ENCODE data around the gene MRPL52.

MRPL52 gene
- long read RNA-seq, transcript MRPL52-203 (5 exons, 1,111 nt) = major isoform, 15 of 29 reads
- long read RNA-seq, transcript MRPL52-202 (5 exons, 1,118 nt) = minor isoform, 10 of 29 reads
- long read RNA-seq, partial matches to known transcripts = 0 of 29 reads
- long read RNA-seq, other reads (novel, unspliced or antisense) = 2 of 29 reads

- TF ChIP-seq SPI1 (IDR thresholded peaks at IDR 0.05; ENCODE audit: borderline replicate concordance, low read depth) (no peak), GABPA (IDR thresholded peaks at IDR 0.05; ENCODE audit: low read depth) (peak; percentile 59), POLR2AphosphoS5 (IDR thresholded peaks at IDR 0.05; ENCODE audit: low read depth) (peak; percentile 61)
- TF ChIP-seq, protein P1, sequence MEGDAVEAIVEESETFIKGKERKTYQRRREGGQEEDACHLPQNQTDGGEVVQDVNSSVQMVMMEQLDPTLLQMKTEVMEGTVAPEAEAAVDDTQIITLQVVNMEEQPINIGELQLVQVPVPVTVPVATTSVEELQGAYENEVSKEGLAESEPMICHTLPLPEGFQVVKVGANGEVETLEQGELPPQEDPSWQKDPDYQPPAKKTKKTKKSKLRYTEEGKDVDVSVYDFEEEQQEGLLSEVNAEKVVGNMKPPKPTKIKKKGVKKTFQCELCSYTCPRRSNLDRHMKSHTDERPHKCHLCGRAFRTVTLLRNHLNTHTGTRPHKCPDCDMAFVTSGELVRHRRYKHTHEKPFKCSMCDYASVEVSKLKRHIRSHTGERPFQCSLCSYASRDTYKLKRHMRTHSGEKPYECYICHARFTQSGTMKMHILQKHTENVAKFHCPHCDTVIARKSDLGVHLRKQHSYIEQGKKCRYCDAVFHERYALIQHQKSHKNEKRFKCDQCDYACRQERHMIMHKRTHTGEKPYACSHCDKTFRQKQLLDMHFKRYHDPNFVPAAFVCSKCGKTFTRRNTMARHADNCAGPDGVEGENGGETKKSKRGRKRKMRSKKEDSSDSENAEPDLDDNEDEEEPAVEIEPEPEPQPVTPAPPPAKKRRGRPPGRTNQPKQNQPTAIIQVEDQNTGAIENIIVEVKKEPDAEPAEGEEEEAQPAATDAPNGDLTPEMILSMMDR (IDR thresholded peaks at IDR 0.05; ENCODE audit: insufficient read depth, low read length) = no peak
- TF ChIP-seq, protein P2, sequence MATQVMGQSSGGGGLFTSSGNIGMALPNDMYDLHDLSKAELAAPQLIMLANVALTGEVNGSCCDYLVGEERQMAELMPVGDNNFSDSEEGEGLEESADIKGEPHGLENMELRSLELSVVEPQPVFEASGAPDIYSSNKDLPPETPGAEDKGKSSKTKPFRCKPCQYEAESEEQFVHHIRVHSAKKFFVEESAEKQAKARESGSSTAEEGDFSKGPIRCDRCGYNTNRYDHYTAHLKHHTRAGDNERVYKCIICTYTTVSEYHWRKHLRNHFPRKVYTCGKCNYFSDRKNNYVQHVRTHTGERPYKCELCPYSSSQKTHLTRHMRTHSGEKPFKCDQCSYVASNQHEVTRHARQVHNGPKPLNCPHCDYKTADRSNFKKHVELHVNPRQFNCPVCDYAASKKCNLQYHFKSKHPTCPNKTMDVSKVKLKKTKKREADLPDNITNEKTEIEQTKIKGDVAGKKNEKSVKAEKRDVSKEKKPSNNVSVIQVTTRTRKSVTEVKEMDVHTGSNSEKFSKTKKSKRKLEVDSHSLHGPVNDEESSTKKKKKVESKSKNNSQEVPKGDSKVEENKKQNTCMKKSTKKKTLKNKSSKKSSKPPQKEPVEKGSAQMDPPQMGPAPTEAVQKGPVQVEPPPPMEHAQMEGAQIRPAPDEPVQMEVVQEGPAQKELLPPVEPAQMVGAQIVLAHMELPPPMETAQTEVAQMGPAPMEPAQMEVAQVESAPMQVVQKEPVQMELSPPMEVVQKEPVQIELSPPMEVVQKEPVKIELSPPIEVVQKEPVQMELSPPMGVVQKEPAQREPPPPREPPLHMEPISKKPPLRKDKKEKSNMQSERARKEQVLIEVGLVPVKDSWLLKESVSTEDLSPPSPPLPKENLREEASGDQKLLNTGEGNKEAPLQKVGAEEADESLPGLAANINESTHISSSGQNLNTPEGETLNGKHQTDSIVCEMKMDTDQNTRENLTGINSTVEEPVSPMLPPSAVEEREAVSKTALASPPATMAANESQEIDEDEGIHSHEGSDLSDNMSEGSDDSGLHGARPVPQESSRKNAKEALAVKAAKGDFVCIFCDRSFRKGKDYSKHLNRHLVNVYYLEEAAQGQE (IDR thresholded peaks at IDR 0.05; ENCODE audit: insufficient replicate concordance, low read depth) = peak; percentile 30
- DNase-seq (ENCODE audit: low read depth in 1 of 2, low spot score in 1 of 2) = peak; percentile 88 to 92
- Histone ChIP-seq H3K27ac (replicated peaks) (peak within 1 kb of the TSS; percentile 85), H3K27me3 (ENCODE audit: insufficient read depth, poor library complexity, severe bottlenecking) (no peaks in the 10 kb centered on the region), H3K4me3 (replicated peaks; ENCODE audit: insufficient read depth, low read length) (peak within 1 kb of the TSS; percentile 95)
Observed at GRCh38 chr14:22829661-22830442, at the start of gene MRPL52. TSS of gene MRPL52 (plus strand) at chr14:22829887. CDS start at chr14:22829913, 26 bp downstream.

GRCh38 chr14:22780105-22780679 lies 49.5 kb upstream of the MRPL52 start:
- no peaks in the 10 kb centered on the region for H3K27me3 ChIP-seq (ENCODE audit: insufficient read depth, poor library complexity, severe bottlenecking)
- no peak overlapping the region for H3K27ac ChIP-seq (replicated peaks)
- TF ChIP-seq GABPA (IDR thresholded peaks at IDR 0.05; ENCODE audit: low read depth) = no peak
- no peak for TF ChIP-seq POLR2AphosphoS5 (IDR thresholded peaks at IDR 0.05; ENCODE audit: low read depth)
- TF ChIP-seq SPI1 (IDR thresholded peaks at IDR 0.05; ENCODE audit: borderline replicate concordance, low read depth) = no peak
- TF ChIP-seq, protein P1 (IDR thresholded peaks at IDR 0.05; ENCODE audit: insufficient read depth, low read length) = no peak
- TF ChIP-seq, protein P2 (IDR thresholded peaks at IDR 0.05; ENCODE audit: insufficient replicate concordance, low read depth) = no peak
- no peak overlapping the region for H3K4me3 ChIP-seq (replicated peaks; ENCODE audit: insufficient read depth, low read length)
- no peak for DNase-seq (ENCODE audit: low read depth in 1 of 2, low spot score in 1 of 2)

DNA sequence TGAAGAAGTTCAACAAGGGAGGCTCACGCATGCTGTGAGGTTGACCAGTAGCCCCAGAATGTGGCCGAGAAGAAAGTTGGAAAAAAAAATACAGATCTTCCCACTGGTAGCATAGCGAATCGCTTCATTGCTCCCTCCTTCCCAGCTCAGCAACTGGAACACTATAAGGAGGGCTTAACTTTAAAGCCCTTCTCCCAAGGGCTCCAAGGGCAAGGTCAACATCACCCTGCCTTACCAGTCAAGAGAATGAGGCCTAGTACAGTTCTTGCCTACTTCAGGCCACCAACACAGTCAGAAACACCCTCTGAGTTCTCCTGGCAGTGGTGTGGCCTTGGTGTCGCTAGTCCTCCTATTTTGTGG lies 48.8 kb upstream of the MRPL52 start:
- H3K4me3 ChIP-seq (replicated peaks; ENCODE audit: insufficient read depth, low read length) = no peak overlapping the region
- no peak overlapping the region for H3K27ac ChIP-seq (replicated peaks)
- no peak for DNase-seq (ENCODE audit: low read depth in 1 of 2, low spot score in 1 of 2)
- TF ChIP-seq, protein P2 (IDR thresholded peaks at IDR 0.05; ENCODE audit: insufficient replicate concordance, low read depth) = no peak
- TF ChIP-seq GABPA (IDR thresholded peaks at IDR 0.05; ENCODE audit: low read depth) (no peak), POLR2AphosphoS5 (IDR thresholded peaks at IDR 0.05; ENCODE audit: low read depth) (no peak), SPI1 (IDR thresholded peaks at IDR 0.05; ENCODE audit: borderline replicate concordance, low read depth) (no peak)
- TF ChIP-seq, protein P1 (IDR thresholded peaks at IDR 0.05; ENCODE audit: insufficient read depth, low read length) = no peak
- H3K27me3 ChIP-seq (ENCODE audit: insufficient read depth, poor library complexity, severe bottlenecking) = no peaks in the 10 kb centered on the region
